Measurements from ENCODE around the gene CENPM.

Gene CENPM

DNA sequence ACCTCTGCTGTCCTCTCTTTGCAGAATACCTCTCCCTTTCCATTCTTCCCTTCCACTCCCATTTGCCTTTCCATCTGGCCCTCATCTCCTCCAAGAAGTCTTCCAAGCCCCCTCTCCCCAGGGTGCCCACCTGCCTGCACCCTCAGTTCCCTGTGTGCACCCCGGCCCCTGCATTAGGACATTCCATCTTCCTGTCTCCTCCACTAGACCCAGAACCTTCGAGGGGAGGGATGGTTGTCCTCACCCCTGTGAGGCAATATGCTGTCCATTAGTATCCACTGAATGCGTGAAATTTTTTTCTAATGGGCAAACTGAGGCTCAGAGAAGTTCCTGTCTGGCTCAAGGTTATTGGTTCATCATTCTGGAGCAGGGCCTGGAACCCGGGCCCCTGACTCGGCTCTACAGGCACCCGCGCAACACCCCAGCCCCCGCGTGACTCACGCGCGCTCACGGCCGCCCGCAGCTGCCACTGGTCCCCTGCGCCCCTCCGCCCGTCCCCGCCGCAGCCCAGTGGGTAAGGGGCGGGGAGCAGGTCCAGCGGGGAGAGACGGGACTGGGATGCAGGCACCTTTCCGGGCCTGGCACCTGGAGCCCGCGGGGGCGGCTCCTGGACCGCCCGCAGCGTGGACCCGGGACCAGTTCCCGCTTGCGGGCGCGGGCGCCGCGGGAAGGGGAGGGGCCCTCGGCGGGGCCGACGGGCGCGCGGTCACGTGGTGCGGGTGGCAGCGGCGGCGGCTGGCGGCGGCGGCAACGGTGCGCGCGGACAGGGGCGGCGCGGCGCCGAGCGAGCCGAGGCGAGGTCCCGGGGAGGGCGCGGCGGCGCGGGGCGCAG is 29.3 kb upstream of the CENPM start:
- H3K4me3 ChIP-seq (ENCODE audit: low read depth, low read length), result peak overlapping the region; percentile 34
- CTCF ChIA-PET, result interaction anchor here (1.8 kb wide), 1 partner anchor 12 kb away, joined by 3 read pairs; no protein-coding TSS in a partner anchor
- DNase-seq (ENCODE audit: low read depth, low spot score), result no peak
- TF ChIP-seq, protein P1, sequence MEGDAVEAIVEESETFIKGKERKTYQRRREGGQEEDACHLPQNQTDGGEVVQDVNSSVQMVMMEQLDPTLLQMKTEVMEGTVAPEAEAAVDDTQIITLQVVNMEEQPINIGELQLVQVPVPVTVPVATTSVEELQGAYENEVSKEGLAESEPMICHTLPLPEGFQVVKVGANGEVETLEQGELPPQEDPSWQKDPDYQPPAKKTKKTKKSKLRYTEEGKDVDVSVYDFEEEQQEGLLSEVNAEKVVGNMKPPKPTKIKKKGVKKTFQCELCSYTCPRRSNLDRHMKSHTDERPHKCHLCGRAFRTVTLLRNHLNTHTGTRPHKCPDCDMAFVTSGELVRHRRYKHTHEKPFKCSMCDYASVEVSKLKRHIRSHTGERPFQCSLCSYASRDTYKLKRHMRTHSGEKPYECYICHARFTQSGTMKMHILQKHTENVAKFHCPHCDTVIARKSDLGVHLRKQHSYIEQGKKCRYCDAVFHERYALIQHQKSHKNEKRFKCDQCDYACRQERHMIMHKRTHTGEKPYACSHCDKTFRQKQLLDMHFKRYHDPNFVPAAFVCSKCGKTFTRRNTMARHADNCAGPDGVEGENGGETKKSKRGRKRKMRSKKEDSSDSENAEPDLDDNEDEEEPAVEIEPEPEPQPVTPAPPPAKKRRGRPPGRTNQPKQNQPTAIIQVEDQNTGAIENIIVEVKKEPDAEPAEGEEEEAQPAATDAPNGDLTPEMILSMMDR (IDR thresholded peaks at IDR 0.05; ENCODE audit: insufficient read depth, low read length, missing control alignments), result no peak
- POLR2A ChIA-PET, result interaction anchor here (0.7 kb wide), 1 partner anchor 41 kb away, joined by 3 read pairs; no protein-coding TSS in a partner anchor

DNA sequence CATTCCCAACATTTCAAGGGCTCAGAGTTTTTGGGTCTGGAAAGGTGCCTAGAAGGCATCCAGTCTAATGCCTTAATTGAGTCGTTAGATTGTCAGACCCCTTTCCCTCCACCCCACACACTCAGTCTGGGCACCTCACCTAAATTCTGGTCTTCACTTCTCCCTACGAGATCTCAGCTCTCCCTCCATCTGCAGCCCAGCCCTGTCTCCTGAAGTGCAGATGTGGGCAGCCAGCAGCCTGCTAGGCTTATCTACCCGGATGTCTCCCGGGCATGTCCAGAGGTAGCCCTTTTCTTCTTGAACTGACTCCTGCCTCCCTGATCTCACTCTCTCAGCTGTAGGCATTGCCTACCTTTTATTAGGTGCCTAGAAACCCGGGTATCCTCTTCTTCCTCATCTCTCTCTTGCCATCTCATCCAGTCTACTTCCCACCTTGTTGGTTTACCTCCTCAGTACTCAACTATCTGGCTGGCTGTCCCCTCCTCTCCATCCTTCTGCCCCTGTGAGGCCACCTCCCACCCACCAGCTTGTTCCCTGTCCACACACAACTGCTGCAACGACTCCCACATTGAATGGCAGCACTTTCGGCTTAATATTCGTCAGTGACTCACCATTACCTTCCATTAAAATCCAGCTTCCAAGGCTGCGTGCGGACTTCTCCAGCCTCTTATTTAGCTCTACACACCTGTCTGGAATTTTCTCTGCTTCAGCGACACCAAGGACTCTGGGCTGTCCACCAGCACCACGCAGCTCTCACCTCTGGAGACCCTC is 28.5 kb upstream of the CENPM start:
- no peak for DNase-seq (ENCODE audit: low read depth, low spot score)
- ChIA-PET CTCF (interaction anchor here (1.8 kb wide), 1 partner anchor 11 kb away, joined by 3 read pairs; no protein-coding TSS in a partner anchor), POLR2A (interaction anchor here (0.7 kb wide), 1 partner anchor 41 kb away, joined by 3 read pairs; no protein-coding TSS in a partner anchor)
- TF ChIP-seq, protein P1 (IDR thresholded peaks at IDR 0.05; ENCODE audit: insufficient read depth, low read length, missing control alignments), result no peak
- no peak overlapping the region for H3K4me3 ChIP-seq (ENCODE audit: low read depth, low read length)

DNA sequence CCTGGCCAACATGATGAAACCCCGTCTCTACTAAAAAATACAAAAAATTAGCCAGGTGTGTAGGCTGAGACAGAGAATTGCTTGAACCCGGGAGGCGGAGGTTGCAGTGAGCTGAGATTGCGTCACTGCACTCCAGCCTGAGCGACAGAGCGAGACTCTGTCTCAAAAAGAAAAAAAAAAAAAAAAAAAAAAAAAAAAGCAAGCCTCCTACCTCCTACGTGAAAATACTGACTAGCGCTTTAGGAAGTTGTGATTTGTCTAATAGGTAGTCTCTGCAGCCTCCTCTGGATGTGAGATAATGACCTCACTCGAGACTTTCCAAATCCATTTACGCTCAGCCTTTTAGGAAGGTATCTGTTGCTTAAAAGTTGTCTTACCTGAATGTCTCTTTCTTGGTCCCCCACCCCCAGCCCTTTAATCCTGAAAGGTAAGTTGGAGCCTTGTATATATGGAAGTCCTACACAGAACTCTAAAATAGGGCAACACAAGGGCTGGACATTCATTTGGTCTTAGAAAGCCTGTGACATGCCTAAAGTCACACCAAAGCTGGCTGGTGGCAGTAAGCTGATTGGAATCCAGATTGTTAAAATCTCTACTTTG is 27.8 kb upstream of the CENPM start:
- POLR2A ChIA-PET, result no interaction called here
- DNase-seq (ENCODE audit: low read depth, low spot score), result no peak
- CTCF ChIA-PET, result interaction anchor here (1.8 kb wide), 1 partner anchor 10 kb away, joined by 3 read pairs; no protein-coding TSS in a partner anchor
- TF ChIP-seq, protein P1 (IDR thresholded peaks at IDR 0.05; ENCODE audit: insufficient read depth, low read length, missing control alignments), result no peak
- no peak overlapping the region for H3K4me3 ChIP-seq (ENCODE audit: low read depth, low read length)

DNA sequence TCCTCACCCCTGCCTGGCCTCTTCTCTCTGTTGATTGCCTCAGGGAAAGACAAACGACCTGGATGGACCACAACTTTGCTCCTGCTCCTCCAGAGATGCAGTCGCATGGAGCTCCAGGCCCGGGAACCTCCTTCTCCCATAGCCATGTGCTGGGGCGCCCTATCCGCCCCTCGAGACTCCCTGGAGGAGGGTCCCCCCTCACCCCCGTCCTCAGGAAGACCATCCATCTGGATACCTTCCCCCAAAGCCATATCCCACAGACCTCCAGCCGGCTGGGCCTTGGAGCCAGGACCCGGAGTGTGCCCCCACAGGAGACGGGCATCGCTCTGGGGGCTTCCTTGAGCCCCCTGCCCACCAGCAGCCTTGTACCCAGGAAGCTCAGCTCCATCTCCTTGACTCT is 24.5 kb upstream of the CENPM start:
- POLR2A ChIA-PET, result no interaction called here
- no peak overlapping the region for H3K4me3 ChIP-seq (ENCODE audit: low read depth, low read length)
- no peak for DNase-seq (ENCODE audit: low read depth, low spot score)
- TF ChIP-seq, protein P1 (IDR thresholded peaks at IDR 0.05; ENCODE audit: insufficient read depth, low read length, missing control alignments), result no peak
- CTCF ChIA-PET, result interaction anchor here (1.0 to 6.2 kb wide), 6 partner anchors 8 to 473 kb away, joined by 3 to 52 read pairs (median 4); no protein-coding TSS in a partner anchor

DNA sequence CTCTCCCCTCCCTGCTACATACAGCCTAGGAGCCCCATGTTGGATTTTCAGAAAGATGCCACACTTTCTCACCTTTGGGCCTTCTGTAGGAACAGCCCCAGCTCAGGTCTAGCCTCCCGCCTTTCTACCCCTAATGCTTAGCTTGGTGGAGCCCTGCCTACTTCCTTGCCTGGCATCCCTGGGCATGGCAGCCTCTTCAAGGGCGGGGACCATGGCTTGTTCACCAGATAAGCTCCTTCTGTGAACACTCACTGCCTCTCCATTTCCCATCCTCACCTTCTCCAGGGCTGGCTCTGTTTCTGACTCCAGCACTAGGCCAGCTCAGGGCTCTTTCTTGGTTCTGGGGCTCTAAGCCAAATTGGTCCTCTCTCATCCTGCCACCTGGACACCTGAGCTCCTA is 23.6 kb upstream of the CENPM start:
- ChIA-PET CTCF (interaction anchor here (0.7 to 7.4 kb wide), 7 partner anchors 30 to 503 kb away, joined by 3 to 52 read pairs (median 3); no protein-coding TSS in a partner anchor), POLR2A (no interaction called here)
- no peak overlapping the region for H3K4me3 ChIP-seq (ENCODE audit: low read depth, low read length)
- DNase-seq (ENCODE audit: low read depth, low spot score), result no peak
- TF ChIP-seq, protein P1 (IDR thresholded peaks at IDR 0.05; ENCODE audit: insufficient read depth, low read length, missing control alignments), result no peak

Measured in AG04449 (cell line).